Bronchial epithelial cell (primary cell): Measurements from ENCODE around the gene TAMM41. TPM values are rescaled to one million over a fixed set of nuclear protein-coding genes. Genes with fewer than 3 reads are reported as not detected.
"Not testable (repeated sequence)": the region's sequence is repeated elsewhere in the genome, so short reads cannot be mapped to it uniquely, and the experiment has no call there.

Experiments used
- DNase-seq: peaks from one replicate; pipeline ENCODE4 v3.0.0-alpha.2; 2010; ENCODE audit warnings: low read depth
- FAIRE-seq: peaks from 2 replicates; lab custom pipeline; 2011; peaks lifted over from hg19 to GRCh38; lab: Jason Lieb, UNC
- H3K27me3 ChIP-seq: 2 replicates; pipeline ENCODE4 v1.5.1; 2011; ENCODE audit warnings: low read length; ENCODE audit not compliant: control insufficient read depth, insufficient read depth
- H3K36me3 ChIP-seq: 2 replicates; pipeline ENCODE4 v1.5.1; 2011; ENCODE audit warnings: low read length; ENCODE audit not compliant: control insufficient read depth, insufficient read depth
- H3K4me3 ChIP-seq: 2 replicates; pipeline ENCODE4 v1.5.1; 2011; ENCODE audit warnings: mild to moderate bottlenecking, low read depth, low read length, control low read depth
- total RNA-seq: library from RNA; depleted of rRNA; stranded (reverse); fragments of >200 nt; gene quantifications from 2 replicates; pipeline ENCODE4 v1.2.1, GENCODE V29; 2014
- TF ChIP-seq, protein P1 (sequence below): IDR thresholded peaks from 2 replicates; pipeline ENCODE4 v1.5.1; 2011; ENCODE audit warnings: mild to moderate bottlenecking, moderate library complexity, low read length, control low read depth, inconsistent platforms; ENCODE audit not compliant: insufficient read depth, severe bottlenecking

The TAMM41 gene
- total RNA-seq, 1 donor from 2014 or later = 3.9 TPM

DNA sequence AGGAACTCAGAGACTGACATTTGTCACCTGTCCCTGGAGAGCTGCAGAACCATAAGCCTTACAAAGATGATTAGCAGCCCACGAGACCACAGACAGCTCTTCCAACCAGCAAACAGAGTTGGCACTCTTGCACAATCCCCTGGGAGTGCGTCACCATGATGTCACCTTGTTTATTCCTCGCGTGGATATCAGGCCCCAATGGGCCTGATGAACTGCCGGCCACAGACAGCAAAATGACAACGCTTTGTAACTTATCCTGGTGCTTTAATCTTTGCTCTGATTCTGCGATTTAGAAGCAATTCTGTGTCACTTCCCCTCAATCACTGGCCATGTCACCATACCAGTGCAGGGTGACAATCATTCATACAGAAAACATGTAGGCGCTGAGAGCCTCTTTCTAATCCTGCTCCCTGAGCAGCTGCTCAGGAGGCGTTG is 89.2 kb downstream of the TAMM41 start:
- TF ChIP-seq, protein P1, sequence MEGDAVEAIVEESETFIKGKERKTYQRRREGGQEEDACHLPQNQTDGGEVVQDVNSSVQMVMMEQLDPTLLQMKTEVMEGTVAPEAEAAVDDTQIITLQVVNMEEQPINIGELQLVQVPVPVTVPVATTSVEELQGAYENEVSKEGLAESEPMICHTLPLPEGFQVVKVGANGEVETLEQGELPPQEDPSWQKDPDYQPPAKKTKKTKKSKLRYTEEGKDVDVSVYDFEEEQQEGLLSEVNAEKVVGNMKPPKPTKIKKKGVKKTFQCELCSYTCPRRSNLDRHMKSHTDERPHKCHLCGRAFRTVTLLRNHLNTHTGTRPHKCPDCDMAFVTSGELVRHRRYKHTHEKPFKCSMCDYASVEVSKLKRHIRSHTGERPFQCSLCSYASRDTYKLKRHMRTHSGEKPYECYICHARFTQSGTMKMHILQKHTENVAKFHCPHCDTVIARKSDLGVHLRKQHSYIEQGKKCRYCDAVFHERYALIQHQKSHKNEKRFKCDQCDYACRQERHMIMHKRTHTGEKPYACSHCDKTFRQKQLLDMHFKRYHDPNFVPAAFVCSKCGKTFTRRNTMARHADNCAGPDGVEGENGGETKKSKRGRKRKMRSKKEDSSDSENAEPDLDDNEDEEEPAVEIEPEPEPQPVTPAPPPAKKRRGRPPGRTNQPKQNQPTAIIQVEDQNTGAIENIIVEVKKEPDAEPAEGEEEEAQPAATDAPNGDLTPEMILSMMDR = no peak
- no peaks in the 10 kb centered on the region for H3K36me3 ChIP-seq
- DNase-seq = no peak
- FAIRE-seq = no peak
- no peak overlapping the region for H3K4me3 ChIP-seq
- H3K27me3 ChIP-seq = no peaks in the 10 kb centered on the region

DNA sequence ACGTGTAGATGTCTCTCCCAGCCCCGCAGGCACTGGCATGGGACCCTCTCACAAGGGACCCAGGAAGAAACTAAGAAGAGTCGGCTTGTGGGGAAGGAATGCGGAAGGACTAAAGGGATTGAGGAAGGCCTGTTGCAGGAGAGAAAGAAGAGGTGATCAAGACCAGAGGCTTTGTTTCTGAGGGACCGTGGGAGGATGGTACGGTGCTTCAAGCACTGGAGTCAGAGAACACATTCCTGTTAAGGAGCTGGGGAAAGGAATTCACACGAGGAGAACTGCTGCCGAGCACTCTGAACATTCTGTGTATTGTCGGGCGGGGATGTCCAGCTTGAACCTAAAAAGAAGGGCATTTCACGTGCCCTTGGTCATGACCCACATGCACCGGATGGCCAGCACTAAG is 91.4 kb downstream of the TAMM41 start:
- H3K27me3 ChIP-seq = no peaks in the 10 kb centered on the region
- TF ChIP-seq, protein P1 = no peak
- DNase-seq (no peak), FAIRE-seq (peak; percentile 47)
- no peaks in the 10 kb centered on the region for H3K36me3 ChIP-seq
- H3K4me3 ChIP-seq = no peak overlapping the region

DNA sequence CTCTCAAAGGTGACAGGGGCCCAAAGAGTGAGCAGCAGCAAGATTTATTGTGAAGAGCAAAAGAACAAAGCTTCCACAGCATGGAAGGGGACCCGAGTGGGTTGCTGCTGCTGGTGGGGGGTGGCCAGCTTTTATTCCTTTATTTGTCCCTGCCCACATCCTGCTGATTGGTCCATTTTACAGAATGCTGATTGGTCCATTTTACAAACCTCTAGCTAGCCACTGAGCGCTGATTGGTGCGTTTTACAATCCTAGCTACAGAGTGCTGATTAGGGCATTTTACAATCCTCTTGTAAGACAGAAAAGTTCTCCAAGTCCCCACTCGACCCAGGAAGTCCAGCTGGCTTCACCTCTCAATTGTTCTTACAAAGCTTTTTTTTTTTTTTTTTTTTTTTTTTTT is 94.4 kb downstream of the TAMM41 start:
- FAIRE-seq = not testable (repeated sequence)

DNA sequence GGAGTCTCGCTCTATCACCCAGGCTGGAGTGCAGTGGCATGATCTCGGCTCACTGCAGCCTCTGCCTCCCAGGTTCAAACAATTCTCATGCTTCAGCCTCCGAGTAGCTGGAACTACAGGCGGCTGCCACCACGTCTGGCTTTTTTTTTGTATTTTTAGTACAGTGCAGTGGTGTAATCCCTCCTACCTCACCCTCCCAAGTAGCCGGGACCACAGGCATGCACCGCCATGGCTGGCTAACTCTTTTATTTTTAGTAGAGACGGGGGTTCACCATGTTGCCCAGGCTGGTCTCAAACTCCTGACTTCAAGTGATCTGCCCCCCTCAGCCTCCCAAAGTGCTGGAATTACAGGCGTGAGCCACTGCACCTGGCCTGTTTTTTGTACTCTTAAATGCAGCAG is 98.4 kb downstream of the TAMM41 start:
- not testable (repeated sequence) for FAIRE-seq, H3K4me3 ChIP-seq, H3K36me3 ChIP-seq, H3K27me3 ChIP-seq, DNase-seq

More for the DNA sequence above, 94.4 kb downstream of the TAMM41 start:
- DNase-seq, H3K4me3 ChIP-seq, H3K27me3 ChIP-seq, H3K36me3 ChIP-seq: not testable (repeated sequence)

Other genes starting within 250 kb of the TAMM41 start
- 32.6 and 36.6 TPM in 2 replicates for gene VGLL4, start 203.0 kb downstream of the TAMM41 start, total RNA-seq
- under 0.01 TPM in 2 replicates for gene SYN2, start 157.5 kb upstream of the TAMM41 start, total RNA-seq